Retinal pigment epithelial cell (primary cell): Measurements from ENCODE around the gene MYPN.

Experiments used
- DNase-seq: peaks from one replicate; pipeline ENCODE4 v3.0.0-alpha.2; 2010; ENCODE audit warnings: low read depth
- H3K4me3 ChIP-seq: 2 replicates; pipeline ENCODE4 v1.5.1; 2011; ENCODE audit warnings: mild to moderate bottlenecking, low read length, control low read depth, moderate library complexity
- TF ChIP-seq, protein P1 (sequence below): conservative IDR thresholded peaks from 2 replicates; pipeline ENCODE4 v1.5.1; 2011; ENCODE audit warnings: low read depth, low read length, control low read depth, inconsistent platforms

MYPN gene

DNA sequence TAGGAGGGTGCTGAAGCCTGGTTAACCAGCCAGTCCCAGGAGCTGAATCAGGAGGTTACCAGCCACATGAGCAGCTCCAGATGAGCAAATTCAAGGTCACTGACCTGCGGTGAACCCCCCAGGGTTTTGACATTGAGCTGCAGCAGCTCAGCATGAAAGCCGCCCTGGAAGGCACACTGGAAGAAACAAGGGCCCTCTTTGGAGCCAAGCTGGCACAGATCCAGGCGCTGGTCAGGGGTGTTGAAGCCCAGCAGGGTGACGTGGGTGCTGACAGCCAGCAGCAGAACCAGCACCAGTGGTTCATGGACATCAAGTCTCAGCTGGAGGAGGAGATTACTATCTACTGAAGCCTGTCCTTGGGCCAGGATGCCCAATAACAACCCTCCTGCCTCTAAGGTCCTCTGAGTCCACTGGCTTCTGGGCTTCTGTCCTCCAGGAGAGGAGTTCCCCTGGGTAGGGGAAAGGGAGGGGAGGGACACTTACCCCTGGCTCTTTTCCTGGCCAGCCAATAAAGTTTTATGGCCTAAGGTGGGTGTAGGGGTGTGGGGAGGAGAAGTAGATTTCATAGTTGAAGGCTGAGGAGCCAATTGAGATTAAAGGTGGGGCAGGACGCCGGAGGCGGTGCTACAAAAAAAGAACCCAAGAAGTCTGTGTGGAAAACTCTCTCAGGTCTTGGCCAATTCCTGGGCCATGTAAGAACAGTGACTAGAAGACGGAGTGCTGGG, 152.0 kb downstream of the MYPN start:
- H3K4me3 ChIP-seq, result no peak overlapping the region
- no peak for DNase-seq

More for the DNA sequence above, 152.0 kb downstream of the MYPN start:
- TF ChIP-seq, protein P1, sequence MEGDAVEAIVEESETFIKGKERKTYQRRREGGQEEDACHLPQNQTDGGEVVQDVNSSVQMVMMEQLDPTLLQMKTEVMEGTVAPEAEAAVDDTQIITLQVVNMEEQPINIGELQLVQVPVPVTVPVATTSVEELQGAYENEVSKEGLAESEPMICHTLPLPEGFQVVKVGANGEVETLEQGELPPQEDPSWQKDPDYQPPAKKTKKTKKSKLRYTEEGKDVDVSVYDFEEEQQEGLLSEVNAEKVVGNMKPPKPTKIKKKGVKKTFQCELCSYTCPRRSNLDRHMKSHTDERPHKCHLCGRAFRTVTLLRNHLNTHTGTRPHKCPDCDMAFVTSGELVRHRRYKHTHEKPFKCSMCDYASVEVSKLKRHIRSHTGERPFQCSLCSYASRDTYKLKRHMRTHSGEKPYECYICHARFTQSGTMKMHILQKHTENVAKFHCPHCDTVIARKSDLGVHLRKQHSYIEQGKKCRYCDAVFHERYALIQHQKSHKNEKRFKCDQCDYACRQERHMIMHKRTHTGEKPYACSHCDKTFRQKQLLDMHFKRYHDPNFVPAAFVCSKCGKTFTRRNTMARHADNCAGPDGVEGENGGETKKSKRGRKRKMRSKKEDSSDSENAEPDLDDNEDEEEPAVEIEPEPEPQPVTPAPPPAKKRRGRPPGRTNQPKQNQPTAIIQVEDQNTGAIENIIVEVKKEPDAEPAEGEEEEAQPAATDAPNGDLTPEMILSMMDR, result no peak
